GM21515 (cell line): ENCODE data around the gene CTDSP1.
A peak's percentile ranks its signal among the peaks of the same experiment; 100 is the strongest.

Experiments used
- ATAC-seq: cut with Tn5 transposase; IDR thresholded peaks from one replicate; pipeline ENCODE4 v1.9.1; 2021; ENCODE audit not compliant: unreplicated experiment

CTDSP1 gene, protein sequence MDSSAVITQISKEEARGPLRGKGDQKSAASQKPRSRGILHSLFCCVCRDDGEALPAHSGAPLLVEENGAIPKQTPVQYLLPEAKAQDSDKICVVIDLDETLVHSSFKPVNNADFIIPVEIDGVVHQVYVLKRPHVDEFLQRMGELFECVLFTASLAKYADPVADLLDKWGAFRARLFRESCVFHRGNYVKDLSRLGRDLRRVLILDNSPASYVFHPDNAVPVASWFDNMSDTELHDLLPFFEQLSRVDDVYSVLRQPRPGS

DNA sequence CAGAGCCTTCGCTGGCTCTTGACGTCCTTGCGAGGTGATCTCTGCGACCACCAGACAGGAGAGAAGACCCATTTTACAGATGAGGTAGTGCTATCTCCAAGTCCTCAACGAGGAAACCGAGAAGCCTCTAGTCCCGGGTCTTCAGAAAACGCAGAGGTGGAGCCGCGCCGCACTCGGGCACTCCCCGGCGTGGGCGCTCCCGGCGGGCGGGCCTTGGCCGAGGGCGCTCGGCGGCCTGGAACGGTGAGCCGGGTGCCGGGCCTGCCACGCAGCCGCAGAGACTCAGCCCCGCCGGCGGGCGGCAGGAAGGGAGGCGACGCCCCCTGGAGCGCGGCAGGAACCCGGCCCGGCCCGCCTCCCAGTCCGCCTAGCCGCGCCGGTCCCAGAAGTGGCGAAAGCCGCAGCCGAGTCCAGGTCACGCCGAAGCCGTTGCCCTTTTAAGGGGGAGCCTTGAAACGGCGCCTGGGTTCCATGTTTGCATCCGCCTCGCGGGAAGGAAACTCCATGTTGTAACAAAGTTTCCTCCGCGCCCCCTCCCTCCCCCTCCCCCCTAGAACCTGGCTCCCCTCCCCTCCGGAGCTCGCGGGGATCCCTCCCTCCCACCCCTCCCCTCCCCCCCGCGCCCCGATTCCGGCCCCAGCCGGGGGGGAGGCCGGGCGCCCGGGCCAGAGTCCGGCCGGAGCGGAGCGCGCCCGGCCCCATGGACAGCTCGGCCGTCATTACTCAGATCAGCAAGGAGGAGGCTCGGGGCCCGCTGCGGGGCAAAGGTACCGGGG, at the start of gene CTDSP1:
Gene CTDSP1, plus strand, starts transcription at position 478 of the 776 bp plus-strand sequence. Its CDS starts 223 bp downstream, at position 701.
- peak; percentile 37 for ATAC-seq

DNA sequence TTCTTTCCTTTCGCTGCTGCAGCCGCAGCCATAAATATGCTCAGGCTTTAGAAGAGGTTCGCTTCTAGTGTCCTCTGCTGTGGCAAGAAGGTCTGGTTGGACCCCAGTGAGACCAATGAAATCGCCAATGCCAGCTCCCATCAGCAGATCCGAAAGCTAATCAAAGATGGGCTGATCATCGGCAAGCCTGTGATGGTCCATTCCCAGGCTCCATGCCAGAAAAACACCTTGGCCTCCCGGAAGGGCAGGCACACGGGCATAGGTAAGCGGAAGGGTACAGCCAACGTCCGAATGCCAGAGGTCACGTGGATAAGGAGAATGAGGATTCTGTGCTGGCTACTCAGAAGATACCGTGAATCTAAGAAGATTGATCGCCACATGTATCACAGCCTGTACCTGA, 45.6 kb upstream of the CTDSP1 start:
- ATAC-seq: no peak

DNA sequence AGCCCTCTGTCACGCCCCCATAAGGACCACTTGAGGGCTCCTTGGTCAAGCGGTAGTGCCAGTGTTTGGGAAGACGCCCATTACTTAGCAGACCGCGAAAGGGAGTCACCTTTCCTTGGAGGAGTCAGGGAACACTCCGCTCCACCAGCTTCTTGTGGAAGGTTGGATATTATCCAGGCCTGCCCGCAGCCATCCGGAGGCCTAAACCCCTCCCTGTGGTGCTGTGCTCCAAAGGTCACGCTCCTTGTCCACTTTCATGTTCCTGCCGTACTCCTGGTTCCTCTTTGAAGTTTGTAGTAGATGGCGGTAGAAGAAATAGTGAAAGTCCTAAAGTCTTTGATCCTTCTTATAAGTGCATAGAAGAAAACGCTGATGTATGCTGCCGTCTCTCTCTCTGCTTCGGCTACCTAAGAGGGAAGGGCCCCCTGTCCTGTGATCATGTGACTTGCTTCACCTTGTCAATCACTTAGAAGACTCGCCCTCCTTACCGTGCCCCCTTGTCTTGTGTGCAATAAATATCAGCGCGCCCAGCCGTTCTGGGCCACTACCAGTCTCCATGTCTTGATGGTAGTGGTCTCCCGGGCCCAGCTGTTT, 44.7 kb upstream of the CTDSP1 start:
- no peak for ATAC-seq

DNA sequence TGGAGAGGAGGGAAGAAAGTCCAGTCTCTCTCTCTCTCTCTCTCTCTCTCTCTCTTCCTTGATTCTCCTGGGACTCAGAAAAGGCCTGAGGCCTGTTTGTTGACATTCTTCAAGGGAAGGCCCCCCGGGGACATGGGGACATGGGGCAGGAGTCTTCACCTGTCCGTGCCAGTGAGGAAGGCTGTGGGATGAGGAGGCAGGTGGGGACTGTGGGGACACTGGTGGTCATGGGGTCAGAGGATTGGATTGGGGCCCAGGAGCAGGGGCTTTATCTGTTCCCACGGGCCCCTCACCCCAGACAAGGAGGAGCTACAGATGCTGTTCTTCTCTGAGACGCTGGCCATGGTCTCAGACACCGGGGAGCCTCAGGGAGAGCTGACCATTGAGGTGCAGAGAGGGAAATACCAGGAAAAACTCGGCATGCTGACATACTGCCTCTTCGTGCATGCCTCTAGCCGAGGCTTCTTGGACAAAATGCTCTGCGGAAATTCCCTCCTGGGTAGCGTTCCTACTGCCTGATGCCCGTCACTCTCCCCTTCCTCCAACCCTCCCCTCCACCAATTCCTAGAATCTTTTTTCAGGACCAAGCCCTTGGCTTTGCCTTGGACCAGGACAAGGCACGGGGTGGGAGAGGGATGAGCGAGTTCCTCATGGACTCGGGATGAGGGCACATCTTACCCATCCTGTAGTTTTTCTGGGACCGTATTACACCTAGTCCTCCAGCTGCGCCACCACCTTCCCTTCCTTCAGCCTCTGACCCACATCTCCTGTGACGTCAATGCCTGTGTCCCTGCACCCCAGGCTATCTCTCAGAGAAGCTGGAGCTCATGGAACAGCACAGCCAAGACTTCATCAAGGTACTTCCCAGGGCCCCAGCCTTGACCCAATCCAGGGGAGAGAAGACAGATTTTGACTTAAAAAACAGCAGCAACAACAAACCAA, 42.2 kb upstream of the CTDSP1 start:
- no peak for ATAC-seq

DNA sequence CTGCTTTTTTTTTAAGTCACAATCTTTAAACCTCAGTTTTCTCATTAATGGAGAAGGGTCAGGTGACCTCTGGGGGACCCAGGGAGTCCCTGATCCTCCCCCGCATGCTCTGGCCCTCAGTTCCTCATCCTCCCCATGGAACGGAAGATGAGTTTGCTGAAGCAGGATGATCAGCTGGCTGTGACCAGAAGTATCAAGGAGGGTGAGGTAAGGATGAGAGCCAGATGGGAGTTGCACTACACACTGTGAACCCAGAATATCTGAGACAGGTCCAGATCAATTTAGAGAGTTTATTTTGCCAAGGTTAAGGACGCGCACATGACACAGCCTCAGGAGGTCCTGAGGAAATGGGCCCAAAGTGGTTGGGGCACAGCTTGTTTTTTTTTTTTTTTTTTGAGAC, 39.2 kb upstream of the CTDSP1 start:
- no peak for ATAC-seq

DNA sequence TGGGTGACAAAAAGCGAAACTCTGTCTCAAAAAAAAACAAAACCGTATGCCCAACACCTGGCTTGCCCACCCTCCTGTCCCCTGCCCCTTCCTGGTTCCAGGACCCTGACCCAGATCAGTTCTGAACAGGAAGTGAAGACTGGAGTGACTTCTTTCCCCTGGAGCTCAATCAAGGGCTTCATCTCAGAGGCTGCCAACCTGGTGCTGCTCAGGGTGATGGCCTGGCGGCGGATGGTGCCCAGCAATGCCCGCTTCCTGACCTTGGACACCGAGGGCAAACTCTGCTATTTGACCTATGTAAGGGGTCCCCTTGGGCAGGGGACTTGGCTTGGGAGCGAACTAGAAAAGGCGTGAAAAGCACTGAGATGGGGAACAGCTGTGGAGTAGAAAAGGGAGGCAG, 37.1 kb upstream of the CTDSP1 start:
- no peak for ATAC-seq

DNA sequence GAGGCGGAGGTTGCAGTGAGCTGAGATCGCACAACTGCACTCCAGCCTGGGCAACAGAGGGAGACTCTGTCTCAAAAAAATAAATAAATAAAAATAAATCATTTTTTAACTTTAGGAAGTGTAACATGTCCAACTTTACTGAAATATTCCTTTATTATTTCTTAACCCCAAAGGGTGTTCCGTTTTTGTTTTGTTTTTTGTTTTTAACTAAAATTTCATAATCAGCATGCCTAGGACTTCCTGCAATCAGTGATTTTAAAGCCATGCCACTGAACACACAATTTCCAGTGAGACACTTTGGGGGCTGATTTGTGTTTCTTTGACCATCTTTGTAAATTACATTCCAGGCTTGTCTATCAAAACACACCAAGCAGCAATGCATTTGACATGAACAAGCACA, 35.9 kb upstream of the CTDSP1 start:
- no peak for ATAC-seq

DNA sequence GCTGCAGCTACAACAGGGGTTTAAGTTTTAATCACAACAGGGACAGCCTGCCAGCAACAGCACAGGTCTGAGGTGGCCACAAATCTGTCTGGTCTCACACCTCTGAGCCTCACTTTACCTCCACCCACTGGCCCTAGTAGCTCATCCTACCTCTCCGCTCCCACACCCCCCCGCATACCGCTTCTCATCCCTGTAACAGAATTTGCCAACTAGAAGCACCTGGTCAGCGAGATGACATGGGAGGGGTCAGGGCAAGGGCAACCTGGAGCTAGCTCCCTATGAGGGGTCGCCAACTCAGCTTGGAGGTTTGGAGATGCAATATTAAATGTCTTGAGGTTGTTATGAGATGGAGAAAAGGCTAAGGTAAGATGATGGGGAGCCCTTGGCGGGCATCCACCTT, 35.5 kb upstream of the CTDSP1 start:
- ATAC-seq: no peak

DNA sequence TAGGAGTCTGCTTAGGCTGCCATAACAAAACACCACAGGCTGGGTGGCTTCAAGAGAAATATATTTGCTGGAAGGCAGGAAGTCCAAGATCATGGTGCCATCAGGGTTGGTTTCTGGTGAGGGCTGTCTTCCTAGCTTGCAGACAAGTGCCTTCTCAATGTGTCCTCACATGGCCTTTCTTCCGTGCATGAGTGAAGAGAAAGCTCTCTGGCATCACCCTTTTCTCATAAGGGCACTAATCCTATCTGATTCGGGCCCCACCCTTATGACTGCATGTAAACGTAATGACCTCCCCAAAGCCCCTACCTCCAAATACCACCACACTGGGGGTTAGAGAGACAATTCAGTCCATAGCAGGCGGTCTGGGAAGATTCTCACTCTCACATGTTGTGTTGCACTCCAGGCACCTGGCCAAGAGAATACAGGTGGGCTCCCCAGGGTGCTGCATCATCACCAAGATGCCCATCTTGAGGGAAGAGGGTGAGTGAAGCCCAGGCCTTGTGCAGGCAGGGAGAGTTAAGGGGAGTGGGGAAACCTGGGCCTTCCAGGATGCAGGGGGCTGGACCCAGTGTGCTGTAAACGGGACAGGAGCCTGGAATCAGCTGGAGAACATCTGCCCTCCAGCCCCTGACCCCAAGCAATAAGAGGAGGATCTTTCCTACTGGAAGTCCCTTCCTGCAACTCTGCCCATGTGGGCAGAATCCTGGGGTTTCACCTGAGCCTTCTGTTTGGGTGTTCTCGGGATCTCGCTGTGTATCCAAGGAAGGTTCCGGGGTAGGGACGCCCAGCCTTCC, 32.9 kb upstream of the CTDSP1 start:
- ATAC-seq: no peak

DNA sequence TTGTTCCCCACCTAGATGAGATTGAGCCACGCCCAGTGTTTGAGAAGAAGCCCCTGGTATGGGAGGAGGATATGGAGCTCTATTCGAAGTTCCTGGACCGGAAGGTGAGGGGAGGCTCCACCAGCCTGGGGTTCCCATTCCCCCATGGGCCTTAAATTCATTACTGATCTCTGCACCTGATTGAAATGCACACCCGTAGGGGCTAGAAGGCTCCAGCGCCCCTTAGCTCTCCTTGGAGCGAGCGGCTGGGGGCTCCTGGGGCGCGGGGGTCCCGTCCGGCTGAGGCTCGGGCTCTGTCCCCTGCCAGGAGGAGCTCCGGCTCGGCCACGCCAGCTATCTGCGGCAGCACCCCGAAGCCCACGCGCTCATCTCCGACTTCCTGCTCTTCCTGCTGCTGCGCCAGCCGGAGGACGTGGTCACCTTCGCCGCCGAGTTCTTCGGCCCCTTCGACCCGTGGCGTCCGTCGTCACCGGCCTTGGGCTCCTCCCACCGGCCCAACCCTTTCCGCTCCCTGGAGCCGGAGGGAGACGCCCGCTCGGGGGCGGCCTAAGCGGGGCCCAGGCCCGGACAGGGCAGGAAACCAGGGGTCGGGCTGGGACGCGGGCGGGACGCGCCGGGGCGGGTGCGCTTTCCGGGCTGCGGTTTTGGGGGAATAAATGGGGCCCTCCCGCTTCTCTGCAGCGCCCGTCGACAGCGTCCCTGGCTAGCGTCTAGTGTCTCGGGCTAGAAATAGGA, 32.1 kb upstream of the CTDSP1 start:
- peak; percentile 96 for ATAC-seq

DNA sequence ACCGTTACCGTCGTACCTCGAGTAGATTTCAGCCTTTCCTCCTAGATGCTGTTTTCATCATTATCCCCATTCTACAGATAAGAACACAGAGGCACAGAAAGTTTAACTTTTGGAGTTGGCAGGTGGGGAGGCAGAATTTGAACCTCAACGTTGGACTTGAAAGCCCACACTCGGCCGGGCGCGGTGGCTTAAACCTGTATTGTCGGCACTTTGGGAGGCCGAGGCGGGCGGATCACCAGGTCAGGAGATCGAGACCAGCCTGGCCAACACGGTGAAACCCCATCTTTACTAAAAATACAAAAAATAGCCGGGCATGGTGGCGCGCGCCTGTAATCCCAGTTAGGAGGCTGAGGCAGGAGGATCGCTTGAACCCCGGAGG, 31.5 kb upstream of the CTDSP1 start:
- no peak for ATAC-seq

DNA sequence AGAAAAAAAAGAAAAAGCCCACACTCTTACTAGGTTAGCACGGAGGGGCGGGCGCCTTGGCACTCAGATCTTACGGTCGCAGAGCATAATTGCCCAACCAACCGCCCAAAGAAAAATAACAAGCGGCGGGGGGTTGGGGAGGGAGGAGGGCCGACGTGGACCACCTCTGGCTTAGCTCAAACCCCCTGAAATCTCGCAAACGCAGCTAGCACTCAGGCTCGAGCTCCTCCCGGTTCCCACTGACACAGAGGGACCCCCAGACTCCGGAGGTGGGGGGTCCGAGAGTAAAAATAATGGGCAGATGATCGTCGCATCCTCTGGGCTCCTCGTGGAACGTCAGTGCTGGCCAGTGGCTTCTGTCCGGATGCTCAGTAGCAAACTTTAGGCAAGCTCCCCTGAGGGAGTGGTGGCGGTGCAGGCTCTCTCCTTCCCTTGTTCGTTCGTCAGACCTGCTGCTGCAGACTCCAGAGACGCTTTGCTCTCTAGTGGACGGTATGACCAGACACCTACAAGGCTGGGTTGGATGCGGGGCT, 31.0 kb upstream of the CTDSP1 start:
- ATAC-seq: no peak

DNA sequence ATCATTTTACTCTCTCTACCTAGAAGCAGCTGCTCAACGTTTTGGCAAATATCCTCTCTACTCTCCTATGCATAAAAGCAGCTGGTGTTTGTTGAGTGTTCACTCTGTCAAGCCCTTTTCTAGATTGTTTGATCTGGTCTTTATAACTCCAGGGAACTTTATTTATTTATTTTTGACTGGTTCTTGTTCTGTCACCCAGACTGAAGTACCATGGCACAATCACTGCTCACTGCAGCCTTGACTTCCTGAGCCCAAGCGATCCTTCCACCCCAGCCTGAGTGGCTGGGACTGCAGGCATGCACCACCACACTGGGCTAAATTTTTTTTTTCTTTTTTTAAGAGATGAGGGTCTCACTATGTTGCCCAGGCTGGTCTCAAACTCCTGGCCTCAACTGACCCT, 30.3 kb upstream of the CTDSP1 start:
- ATAC-seq: no peak

DNA sequence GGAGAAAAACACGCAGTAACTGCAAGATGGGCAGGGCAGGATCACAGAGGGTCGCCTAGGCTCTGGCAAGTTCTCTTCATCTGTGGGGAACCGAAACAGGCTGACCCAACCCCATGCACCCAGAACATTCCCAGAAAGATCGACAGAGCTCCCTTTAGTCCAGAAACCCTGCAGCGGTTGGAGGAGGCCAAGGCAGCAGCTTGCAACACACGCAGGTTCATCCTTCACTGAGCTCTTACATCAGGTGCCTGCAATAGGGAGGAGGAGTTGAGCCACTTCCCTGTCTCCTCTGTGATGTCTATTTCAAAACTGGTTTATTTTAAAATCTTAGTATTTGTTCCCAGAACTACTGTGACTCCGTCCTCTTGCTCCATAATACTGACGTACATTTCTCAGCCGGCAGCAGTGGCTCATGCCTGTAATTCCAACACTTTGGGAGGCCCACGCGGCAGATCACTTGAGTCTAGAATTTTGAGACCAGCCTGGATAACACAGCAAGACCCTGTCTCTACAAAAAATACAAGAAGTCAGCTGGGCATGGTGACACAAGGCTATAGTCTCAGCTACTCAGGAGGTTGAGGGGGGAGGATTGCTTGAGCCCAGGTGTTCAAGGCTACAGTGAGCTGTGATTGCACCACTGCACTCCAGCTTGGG, 29.1 kb upstream of the CTDSP1 start:
- ATAC-seq: no peak

DNA sequence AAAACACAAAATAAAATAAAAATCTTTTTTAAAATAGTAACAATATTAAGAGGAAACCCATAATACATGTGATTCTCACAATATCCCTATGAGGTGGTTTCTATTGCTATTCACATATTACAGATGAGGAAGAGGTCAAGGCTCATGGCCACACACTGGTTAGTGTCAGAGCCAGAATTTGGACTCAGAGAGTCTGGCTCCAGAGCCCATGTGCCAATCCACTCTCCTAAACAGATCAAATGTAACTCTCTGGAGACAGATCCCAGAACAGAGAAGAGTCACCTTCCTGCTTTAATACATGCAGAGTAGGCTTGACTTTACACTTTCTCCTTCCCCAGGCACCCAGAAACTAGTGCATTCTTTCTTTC, 27.7 kb upstream of the CTDSP1 start:
- no peak for ATAC-seq

DNA sequence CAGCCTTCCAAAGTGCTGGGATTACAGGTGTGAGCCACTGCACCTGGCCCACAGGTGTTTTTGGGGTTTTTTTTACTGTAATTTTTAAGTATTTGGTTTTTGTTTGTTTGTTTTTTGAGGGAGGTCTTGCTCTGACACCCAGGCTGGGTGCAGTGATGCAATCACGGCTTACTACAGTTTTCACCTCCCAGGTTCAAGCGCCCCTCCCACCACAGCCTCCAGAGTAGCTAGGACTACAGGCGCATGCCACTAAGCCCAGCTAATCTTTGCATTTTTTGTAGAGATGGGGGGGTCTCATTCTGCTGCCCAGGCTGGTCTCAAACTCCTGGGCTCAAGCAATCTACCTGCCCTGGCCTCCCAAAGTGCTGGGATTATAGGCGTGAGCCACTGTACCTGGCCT, 24.9 kb upstream of the CTDSP1 start:
- no peak for ATAC-seq

DNA sequence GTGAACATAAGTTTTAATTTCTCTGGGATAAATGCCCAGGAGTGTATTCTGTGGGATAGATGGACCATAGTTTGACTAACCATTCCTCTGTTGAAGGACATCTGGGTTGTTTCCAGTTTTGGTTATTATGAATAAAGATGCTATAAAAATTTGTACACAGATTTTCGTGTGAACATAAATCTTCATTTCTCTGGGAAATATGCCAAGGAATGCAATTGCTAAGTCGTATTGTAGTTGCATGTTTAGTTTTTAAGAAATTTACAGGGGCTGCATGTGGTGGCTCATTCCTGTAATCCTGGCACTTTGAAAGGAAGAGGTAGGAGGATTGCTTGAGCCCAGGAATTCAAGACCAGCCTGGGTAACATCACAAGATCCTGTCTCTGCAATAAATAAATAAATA, 24.5 kb upstream of the CTDSP1 start:
- ATAC-seq: no peak

DNA sequence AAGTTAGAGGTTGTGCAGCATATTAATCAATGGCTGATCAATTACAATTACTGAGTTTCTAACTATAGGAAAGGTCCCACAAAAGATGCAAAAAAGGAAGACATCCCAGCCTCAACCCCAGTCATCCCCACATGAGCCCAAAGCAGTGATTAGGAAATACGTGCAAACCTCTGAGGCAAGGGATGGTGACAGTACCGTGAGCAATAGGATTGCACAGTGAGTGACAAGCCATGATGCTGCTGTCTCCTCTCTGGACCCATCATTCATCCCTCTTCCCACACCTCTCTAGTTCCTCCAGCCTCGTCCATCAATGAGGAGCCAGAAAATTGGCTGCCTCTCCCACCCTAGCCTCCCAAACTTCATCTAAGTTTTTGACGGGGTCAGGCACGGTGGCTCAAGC, 21.6 kb upstream of the CTDSP1 start:
- no peak for ATAC-seq

DNA sequence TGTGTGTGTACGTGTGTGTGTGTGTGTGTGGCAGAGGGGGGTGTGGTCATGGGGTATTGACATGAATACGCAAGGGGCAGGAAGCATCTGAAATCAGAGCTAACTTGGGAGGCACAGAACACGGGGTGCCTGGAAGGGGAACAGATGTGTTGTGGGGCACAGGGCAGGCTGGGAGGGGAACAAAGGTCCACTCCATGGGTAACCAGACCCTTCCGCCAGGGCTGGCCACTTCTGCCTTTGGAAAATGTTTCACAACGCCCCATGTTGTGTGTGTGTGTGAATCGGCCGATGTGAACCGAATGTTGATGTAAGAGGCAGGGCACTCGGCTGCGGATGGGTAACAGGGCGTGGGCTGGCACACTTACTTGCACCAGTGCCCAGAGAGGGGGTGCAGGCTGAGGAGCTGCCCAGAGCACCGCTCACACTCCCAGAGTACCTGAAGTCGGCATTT, 17.7 kb upstream of the CTDSP1 start, which contains the start of gene SLC11A1:
Gene SLC11A1, plus strand, starts transcription at position 358 of the 451 bp plus-strand sequence. CDS start 96 bp downstream, outside the sequence.
- no peak for ATAC-seq
